SH-SY5Y (cell line): ENCODE data around the gene ESYT3.

Experiments
- GATA2 ChIP-seq: IDR thresholded peaks from 2 replicates; pipeline ENCODE4 v1.6.1; 2011; ENCODE audit warnings: mild to moderate bottlenecking, low read depth, low read length
- GATA3 ChIP-seq: IDR thresholded peaks from 2 replicates; pipeline ENCODE4 v1.6.1; 2011; ENCODE audit warnings: low read depth, mild to moderate bottlenecking, low read length, moderate library complexity

ESYT3 gene

DNA sequence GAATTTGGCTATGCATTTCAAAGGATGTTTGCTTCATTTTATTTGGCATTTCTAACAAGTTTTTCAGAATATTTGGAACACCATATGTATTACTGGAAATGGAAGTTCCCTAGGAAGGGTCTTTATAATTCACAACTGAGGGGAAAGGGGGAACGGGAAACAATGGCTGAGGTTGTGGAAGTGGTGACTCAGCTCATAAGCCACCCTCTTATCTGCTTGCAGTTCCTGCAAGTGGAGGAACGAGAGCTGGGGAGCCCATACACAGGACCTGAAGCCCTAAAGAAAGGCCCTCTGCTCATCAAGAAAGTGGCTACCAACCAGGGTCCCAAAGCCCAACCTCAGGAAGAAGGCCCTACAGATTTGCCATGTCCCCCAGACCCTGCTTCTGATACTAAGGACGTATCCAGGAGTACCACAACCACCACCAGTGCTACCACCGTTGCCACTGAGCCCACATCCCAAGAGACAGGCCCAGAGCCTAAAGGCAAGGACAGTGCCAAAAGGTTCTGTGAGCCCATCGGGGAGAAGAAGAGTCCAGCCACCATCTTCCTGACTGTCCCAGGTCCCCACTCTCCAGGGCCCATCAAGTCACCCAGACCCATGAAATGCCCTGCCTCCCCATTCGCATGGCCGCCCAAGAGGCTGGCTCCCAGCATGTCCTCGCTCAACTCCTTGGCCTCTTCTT is 37.9 kb downstream of the ESYT3 start:
- TF ChIP-seq GATA3 = no peak

GRCh38 chr3:138473391-138473790 is 39.0 kb downstream of the ESYT3 start:
- TF ChIP-seq GATA2 (no peak), GATA3 (no peak)

GRCh38 chr3:138474163-138474562 is 39.7 kb downstream of the ESYT3 start:
- no peak for TF ChIP-seq GATA2
- no peak for TF ChIP-seq GATA3

DNA sequence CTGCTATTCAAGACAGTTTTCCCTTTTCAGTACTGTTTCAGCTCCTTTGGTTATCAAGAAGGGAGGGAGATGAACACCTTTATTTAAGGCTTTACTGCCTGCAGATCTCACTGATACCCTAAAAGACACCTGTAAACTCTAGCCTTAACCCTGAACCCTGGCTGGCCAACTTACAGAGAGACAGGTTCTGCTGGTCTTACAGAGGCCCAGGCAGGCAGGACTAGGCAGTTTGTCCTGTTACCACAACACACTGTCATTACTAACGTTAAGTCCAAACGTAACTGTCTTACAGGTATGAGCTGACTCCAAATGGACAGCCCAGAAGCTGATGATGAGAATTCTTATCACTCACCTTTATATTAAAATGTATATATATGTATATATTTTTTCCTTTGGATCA is 42.1 kb downstream of the ESYT3 start:
- TF ChIP-seq GATA2 (no peak), GATA3 (no peak)

DNA sequence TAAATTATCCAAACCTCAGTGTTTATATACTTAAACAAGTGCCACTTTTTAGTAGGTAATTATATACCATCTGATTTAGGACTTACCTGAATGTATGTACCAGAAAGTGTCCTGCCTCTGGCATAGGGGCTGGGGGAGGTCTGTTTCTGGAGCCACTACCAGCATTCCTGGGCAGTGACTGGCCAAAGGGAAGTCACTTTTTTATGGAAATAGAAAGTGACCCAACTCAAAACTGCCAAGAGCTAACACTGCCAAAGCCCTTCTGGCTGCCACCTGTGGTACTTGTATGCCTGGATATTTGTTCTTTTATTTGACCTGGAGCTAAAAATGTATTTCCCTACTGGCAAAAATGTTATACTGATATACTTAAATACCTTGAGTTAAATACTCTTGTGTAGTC is 42.7 kb downstream of the ESYT3 start:
- TF ChIP-seq GATA3 (no peak), GATA2 (no peak)

DNA sequence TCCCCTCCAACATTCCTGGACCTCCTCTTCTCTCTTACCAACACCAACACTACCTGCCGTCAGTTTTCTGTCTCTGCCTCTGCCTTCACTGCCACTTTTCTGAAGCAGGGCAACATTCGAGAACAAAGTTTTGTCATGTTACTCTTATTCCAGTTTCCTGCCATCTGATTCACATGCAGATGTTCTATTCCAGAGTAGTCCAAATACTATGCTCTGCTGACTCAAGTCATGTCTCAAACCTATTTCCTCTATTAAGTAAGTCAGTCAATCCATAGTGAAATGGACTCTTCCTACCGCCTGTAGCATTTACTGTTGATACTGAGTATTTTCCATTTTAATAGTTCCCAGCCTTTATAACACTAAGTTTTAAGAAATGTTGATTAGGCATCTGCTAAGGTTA is 43.4 kb downstream of the ESYT3 start:
- no peak for TF ChIP-seq GATA2
- TF ChIP-seq GATA3 = no peak

DNA sequence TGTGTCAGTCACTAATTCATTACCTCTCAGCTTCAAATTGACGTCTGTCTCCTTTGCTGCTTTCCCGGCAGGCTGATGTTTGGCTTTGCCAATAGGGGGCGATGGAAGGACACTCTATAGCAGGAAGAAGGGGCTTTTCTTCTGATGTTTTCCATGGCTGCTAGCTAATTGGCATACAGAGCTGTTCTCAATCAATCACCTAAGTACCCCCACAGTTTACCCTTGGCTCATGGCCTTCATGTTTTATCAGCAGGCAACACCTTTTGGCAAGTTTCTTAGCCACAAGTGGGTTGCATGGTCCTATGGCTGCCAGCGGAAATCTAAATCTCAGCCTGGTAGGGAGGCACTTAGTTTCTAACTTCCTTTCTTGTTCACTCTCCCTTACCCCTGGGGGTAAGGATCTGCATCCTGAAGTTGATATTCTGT is 45.0 kb downstream of the ESYT3 start:
- TF ChIP-seq GATA2 = no peak
- TF ChIP-seq GATA3 = no peak

DNA sequence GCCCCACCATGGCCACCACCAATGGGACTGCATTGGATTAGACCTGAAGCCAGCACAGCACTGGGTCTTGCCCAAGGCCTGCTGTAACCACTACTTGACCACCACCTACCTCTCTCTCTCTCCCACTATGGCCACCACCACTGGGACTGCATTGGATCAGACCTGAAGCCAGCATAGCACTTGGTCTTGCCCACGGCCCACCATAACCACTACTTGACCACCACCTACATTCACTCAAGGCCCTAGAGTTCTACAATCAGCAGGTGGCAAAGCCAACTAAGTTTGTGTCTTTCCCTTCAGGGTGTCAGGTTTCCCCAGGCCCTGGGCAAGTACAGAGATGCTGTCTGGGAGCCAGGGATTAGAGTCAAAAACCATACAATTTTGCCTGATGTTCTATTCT is 57.6 kb downstream of the ESYT3 start:
- TF ChIP-seq GATA2 (no peak), GATA3 (no peak)

DNA sequence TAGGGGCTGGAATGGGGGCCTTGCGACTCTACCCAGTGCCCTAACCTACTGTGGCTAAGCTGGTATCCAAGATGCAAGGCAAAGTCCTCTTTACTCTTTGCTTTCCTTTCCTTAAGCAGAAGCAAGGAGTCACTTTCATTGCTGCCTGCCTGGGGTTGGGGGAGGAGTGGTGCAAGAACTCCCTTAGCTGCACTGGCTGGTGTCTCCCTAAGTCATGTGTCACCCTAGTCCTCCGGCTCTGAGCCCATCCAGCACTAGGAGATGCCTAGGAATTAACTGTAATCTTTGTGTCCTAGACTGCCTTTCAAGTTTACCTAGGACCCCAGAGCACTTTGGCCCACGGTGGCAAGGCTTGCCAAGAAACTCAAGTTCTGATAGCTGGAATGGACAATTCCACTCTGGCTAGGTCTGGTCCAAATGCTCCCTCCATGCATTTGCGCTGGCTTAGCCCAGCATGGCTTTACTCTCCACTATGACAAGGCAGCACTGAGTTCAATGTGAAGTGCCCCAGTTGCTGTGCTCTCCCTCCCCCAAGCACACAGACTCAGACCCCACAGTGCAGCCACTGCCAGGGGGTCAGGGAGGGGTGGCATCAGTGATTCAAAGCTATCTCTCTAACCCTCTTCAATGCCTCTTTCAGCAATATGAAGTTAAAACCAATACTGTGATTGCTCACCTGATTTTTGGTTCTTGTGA is 58.7 kb downstream of the ESYT3 start:
- TF ChIP-seq GATA3 (no peak), GATA2 (no peak)

DNA sequence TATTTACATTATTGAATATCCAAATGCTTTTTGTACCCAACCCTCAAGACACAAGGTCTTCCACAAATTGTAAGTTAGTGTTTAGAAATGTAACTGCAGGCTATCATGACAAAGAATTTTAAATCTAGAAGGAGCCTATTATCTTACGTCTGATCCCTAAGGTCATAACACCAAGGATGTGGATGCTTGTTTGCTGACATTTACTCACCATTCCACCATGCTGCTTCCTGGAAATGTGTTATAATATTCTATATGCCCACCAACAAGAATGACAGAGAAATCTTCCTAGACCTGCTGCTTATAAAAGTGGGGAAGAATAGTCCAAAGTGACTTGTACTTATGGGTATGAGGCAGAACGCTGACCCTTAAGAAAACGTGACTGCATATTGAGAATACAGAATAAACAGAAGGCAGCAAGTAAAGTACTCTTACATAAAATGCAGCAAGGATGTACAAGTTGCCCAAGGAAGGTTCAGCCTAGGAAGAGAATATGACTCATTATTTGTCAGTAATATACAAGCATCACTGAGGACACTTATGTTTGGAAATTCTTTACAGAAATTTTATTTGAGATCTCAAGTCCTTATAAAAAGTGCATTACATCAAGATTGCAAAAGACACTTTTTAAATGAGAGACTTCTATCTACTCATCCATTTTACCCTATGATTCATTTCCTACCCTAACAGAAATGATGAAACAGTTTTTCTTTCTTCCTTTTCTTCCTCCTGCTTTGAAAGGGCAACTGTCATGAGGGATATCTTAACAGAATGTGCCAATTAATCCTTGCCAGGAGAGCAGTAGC is 59.6 kb downstream of the ESYT3 start:
- TF ChIP-seq GATA2 (no peak), GATA3 (no peak)

DNA sequence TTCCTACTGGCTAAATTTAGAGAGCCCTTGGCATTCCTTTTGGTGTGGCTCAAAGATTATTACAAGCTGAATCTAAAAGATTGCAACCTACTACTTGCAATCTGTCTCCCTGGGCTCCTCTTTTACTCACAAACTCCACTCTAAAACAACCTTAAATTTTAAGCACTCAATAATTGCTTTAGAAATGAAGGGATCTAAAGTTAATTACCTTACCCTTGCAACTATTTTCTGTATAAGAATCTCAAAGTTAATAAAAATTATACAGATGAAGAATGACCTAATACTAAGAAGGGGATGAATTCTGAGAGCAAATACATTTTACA is 60.2 kb downstream of the ESYT3 start:
- TF ChIP-seq GATA2 = no peak
- TF ChIP-seq GATA3 = no peak

DNA sequence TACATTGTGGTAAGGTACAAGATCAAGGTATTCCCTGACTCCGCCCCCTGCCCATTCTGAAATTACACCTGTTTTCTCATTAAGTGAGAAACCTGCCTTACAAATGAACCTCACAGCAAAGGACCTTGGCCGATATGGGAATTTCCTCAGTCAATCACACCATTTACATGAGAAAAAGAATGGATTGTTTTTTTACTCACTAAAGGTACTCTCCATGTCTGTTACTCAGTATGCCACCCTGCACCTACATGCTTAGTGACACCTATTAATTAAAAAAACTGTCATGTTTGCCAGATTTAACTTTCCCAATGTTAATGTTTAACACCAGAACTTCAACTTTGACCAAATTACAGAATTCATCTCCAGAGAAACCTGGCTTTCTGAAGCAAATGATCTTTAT is 62.0 kb downstream of the ESYT3 start:
- TF ChIP-seq GATA2 (no peak), GATA3 (no peak)

DNA sequence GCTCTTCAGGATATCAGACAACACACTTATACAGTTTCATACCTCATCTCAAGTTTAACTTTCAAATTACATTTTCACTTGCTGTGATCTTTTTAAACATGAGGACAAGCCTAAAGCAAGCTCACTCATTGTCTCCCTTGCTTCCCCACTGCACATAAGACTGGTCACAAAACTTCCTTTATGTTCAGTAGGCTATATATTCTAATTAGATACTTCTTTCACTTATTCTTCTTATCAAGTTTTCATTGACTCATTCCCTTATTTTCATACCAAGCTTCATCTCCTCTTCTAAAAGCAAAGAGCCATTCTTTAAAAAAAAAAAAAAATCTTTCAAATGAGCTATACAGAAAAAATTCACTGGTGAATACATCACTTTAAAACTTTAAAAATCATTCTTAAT is 62.6 kb downstream of the ESYT3 start:
- TF ChIP-seq GATA3 (no peak), GATA2 (no peak)

- TF ChIP-seq GATA2 = no peak
- no peak for TF ChIP-seq GATA3
Measured at GRCh38 chr3:138497851-138498250, 63.4 kb downstream of the ESYT3 start.

DNA sequence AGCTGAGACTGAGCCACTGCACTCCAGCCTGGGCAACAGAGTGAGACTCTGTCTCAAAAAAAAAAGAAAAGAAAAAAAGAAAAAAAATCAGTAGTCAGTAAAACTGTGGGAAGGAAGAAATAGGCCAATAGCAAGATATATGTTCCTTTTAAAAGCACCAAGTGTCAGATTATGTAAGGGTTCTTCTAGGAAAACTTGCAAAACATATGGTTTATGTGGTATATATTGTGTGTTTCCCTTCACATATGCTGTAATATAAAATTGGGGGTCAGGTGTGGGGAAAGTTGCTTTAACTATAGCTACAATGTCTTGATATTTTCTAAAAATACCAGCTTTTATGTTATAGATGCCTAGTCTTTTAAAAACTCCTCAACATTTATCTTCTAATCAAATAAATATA is 64.6 kb downstream of the ESYT3 start:
- no peak for TF ChIP-seq GATA2
- no peak for TF ChIP-seq GATA3
